AG04449 (cell line): ENCODE data around the gene GRID1.

Experiments used
- CTCF ChIA-PET: fragments of 350-600 bp; formaldehyde crosslinking; extraction: SDS; loops from one replicate; lab custom pipeline; 2021; ENCODE audit warnings: antibody characterized with exemption; lab: Yijun Ruan, JAX
- POLR2A ChIA-PET: fragments of 400-600, 350-600 bp; formaldehyde crosslinking; extraction: SDS; loops from one replicate; lab custom pipeline; 2020; ENCODE audit warnings: antibody characterized with exemption, inconsistent platforms; lab: Yijun Ruan, JAX
- DNase-seq: peaks from one replicate; pipeline ENCODE4 v3.0.0-alpha.2; 2010; ENCODE audit warnings: low read depth, low spot score
- H3K4me3 ChIP-seq: 2 replicates; pipeline ENCODE4 v1.5.1; 2011; ENCODE audit warnings: low read depth, mild to moderate bottlenecking, control low read depth, low read length
- CTCF ChIP-seq: IDR thresholded peaks from one replicate; pipeline ENCODE4 v1.5.1; 2011; ENCODE audit warnings: mild to moderate bottlenecking, moderate library complexity, low read length, control low read depth, inconsistent platforms; ENCODE audit not compliant: insufficient read depth; ENCODE audit errors: missing control alignments

Gene GRID1

GRCh38 chr10:85857305-85857704 is 509.3 kb downstream of the GRID1 start:
- DNase-seq, result no peak
- ChIA-PET CTCF (no interaction called here), POLR2A (no interaction called here)
- no peak for TF ChIP-seq CTCF
- H3K4me3 ChIP-seq, result no peak overlapping the region

- no peak overlapping the region for H3K4me3 ChIP-seq
- POLR2A ChIA-PET, result no interaction called here
- no peak for TF ChIP-seq CTCF
- no peak for DNase-seq
- CTCF ChIA-PET, result no interaction called here
These were observed 514.7 kb downstream of the GRID1 start for GRCh38 chr10:85851934-85852333.

- H3K4me3 ChIP-seq, result no peak overlapping the region
- DNase-seq, result no peak
- POLR2A ChIA-PET, result no interaction called here
- CTCF ChIA-PET, result no interaction called here
- no peak for TF ChIP-seq CTCF
These were observed 515.3 kb downstream of the GRID1 start for GRCh38 chr10:85851325-85851724.

GRCh38 chr10:85850736-85851135 is 515.9 kb downstream of the GRID1 start:
- ChIA-PET POLR2A (no interaction called here), CTCF (no interaction called here)
- no peak for DNase-seq
- no peak for TF ChIP-seq CTCF
- H3K4me3 ChIP-seq, result no peak overlapping the region

- TF ChIP-seq CTCF, result no peak
- POLR2A ChIA-PET, result no interaction called here
- H3K4me3 ChIP-seq, result no peak overlapping the region
- CTCF ChIA-PET, result no interaction called here
- DNase-seq, result no peak
These were observed 517.3 kb downstream of the GRID1 start for GRCh38 chr10:85849315-85849714.

GRCh38 chr10:85848756-85849155 is 517.8 kb downstream of the GRID1 start:
- POLR2A ChIA-PET, result no interaction called here
- H3K4me3 ChIP-seq, result no peak overlapping the region
- no peak for TF ChIP-seq CTCF
- CTCF ChIA-PET, result no interaction called here
- DNase-seq, result no peak
